Neural crest cell (in vitro differentiated cells): Measurements from ENCODE around the gene SLC25A48. TPM values are rescaled to one million over a fixed set of nuclear protein-coding genes. Genes with fewer than 3 reads are reported as not detected.

Experiments
- DNase-seq: peaks from one replicate; pipeline ENCODE4 v3.0.0; 2021; ENCODE audit warnings: low read depth, mixed read lengths, low spot score
- H3K27ac Mint-ChIP-seq: one replicate; pipeline ENCODE4 v1.8.0; 2021; ENCODE audit warnings: mild to moderate bottlenecking, mixed read lengths; ENCODE audit not compliant: unreplicated experiment
- H3K27me3 Mint-ChIP-seq: 2 replicates; pipeline ENCODE4 v1.8.0; 2021; ENCODE audit warnings: low read depth, mild to moderate bottlenecking, mixed read lengths
- H3K36me3 Mint-ChIP-seq: 2 replicates; pipeline ENCODE4 v1.8.0; 2021; ENCODE audit warnings: low read depth, mild to moderate bottlenecking, mixed read lengths
- H3K4me1 Mint-ChIP-seq: 2 replicates; pipeline ENCODE4 v1.8.0; 2021; ENCODE audit warnings: mixed read lengths
- H3K4me3 Mint-ChIP-seq: one replicate; pipeline ENCODE4 v1.8.0; 2021; ENCODE audit warnings: mild to moderate bottlenecking, mixed read lengths
- H3K9me3 Mint-ChIP-seq: 2 replicates; pipeline ENCODE4 v1.8.0; 2021; ENCODE audit warnings: mixed read lengths
- CTCF ChIP-seq: fragments of 200-600 bp; sonication (generic); conservative IDR thresholded peaks from 2 replicates; pipeline ENCODE4 v1.5.0; 2021; ENCODE audit warnings: antibody characterized with exemption, mild to moderate bottlenecking
- total RNA-seq: library from RNA; stranded (reverse); gene quantifications from 2 replicates; pipeline ENCODE4 v1.2.1, GENCODE V29; 2021

Gene SLC25A48
- total RNA-seq, 1 donor from 2014 or later, result not detected

GRCh38 chr5:135901633-135902032, 67.2 kb downstream of the SLC25A48 start:
- no peak for TF ChIP-seq CTCF
- no peaks in the 10 kb centered on the region for H3K36me3 Mint-ChIP-seq
- no peaks in the 10 kb centered on the region for H3K4me1 Mint-ChIP-seq
- DNase-seq, result no peak
- H3K9me3 Mint-ChIP-seq, result no peaks in the 10 kb centered on the region
- H3K4me3 Mint-ChIP-seq, result no peak overlapping the region
- H3K27ac Mint-ChIP-seq, result no peak overlapping the region
- H3K27me3 Mint-ChIP-seq, result peaks cover 88% of the 10 kb centered on the region

GRCh38 chr5:135905144-135905543, 70.7 kb downstream of the SLC25A48 start:
- no peaks in the 10 kb centered on the region for H3K36me3 Mint-ChIP-seq
- TF ChIP-seq CTCF, result no peak
- no peaks in the 10 kb centered on the region for H3K4me1 Mint-ChIP-seq
- no peak overlapping the region for H3K27ac Mint-ChIP-seq
- H3K4me3 Mint-ChIP-seq, result no peak overlapping the region
- peaks cover 89% of the 10 kb centered on the region for H3K27me3 Mint-ChIP-seq
- no peak for DNase-seq
- H3K9me3 Mint-ChIP-seq, result no peaks in the 10 kb centered on the region

GRCh38 chr5:135913713-135914626, 79.5 kb downstream of the SLC25A48 start:
- no peak overlapping the region for H3K27ac Mint-ChIP-seq
- peaks cover 96% of the 10 kb centered on the region for H3K27me3 Mint-ChIP-seq
- DNase-seq, result no peak
- no peak overlapping the region for H3K4me3 Mint-ChIP-seq
- no peak for TF ChIP-seq CTCF
- H3K36me3 Mint-ChIP-seq, result no peaks in the 10 kb centered on the region
- H3K4me1 Mint-ChIP-seq, result no peaks in the 10 kb centered on the region
- peaks cover 3% of the 10 kb centered on the region for H3K9me3 Mint-ChIP-seq

GRCh38 chr5:135915466-135916001, 81.1 kb downstream of the SLC25A48 start:
- TF ChIP-seq CTCF, result no peak
- H3K36me3 Mint-ChIP-seq, result no peaks in the 10 kb centered on the region
- H3K4me1 Mint-ChIP-seq, result no peaks in the 10 kb centered on the region
- H3K27ac Mint-ChIP-seq, result no peak overlapping the region
- H3K27me3 Mint-ChIP-seq, result peaks cover 95% of the 10 kb centered on the region
- peaks cover 3% of the 10 kb centered on the region for H3K9me3 Mint-ChIP-seq
- no peak overlapping the region for H3K4me3 Mint-ChIP-seq
- no peak for DNase-seq

GRCh38 chr5:135916638-135917263, 82.3 kb downstream of the SLC25A48 start:
- Mint-ChIP-seq H3K4me3 (no peak overlapping the region), H3K36me3 (no peaks in the 10 kb centered on the region), H3K27me3 (peaks cover 92% of the 10 kb centered on the region)

More at GRCh38 chr5:135916638-135917263, 82.3 kb downstream of the SLC25A48 start:
- no peak overlapping the region for H3K27ac Mint-ChIP-seq
- no peak for TF ChIP-seq CTCF
- H3K9me3 Mint-ChIP-seq, result peaks cover 3% of the 10 kb centered on the region
- H3K4me1 Mint-ChIP-seq, result no peaks in the 10 kb centered on the region
- DNase-seq, result no peak
